Breast epithelium (tissue), 4 donors: ENCODE measurements around the gene CSF2. TPM values are rescaled to one million over a fixed set of nuclear protein-coding genes. Genes with fewer than 3 reads are reported as not detected.

Experiments
- DNase-seq, 2 donors: peaks; one replicate each; pipeline ENCODE4 v3.0.0-alpha.2; 2019; ENCODE audit warnings: low spot score in 2 of 2
- H3K27ac ChIP-seq, 2 donors: fragments of 200-600 bp; sonication (generic) in 1 of 2; one replicate each; pipeline ENCODE4 v1.5.1; 2016 to 2019; ENCODE audit warnings: mild to moderate bottlenecking in 1 of 2
- H3K27me3 ChIP-seq, 2 donors: fragments of 200-600 bp; sonication (generic) in 1 of 2; one replicate each; pipeline versions ENCODE4 v1.5.1 to v1.6.0; 2017 to 2019; ENCODE audit warnings: control low read depth in 1 of 2, mild to moderate bottlenecking in 1 of 2
- H3K36me3 ChIP-seq: fragments of 200-600 bp; one replicate; pipeline ENCODE4 v1.5.1; 2019
- H3K4me1 ChIP-seq, 2 donors: fragments of 200-600 bp; sonication (generic); one replicate each; pipeline ENCODE4 v1.5.1; 2016 to 2019; ENCODE audit warnings: control low read depth in 1 of 2
- H3K4me3 ChIP-seq, 3 donors: fragments of 200-600 bp; sonication (generic); 1 replicate in 2 of 3; 2 replicates in 1 of 3; pipeline ENCODE4 v1.5.1; 2016 to 2019; ENCODE audit warnings: mild to moderate bottlenecking in 3 of 3, moderate library complexity in 2 of 3
- H3K9me3 ChIP-seq, 2 donors: fragments of 200-600 bp; sonication (generic) in 1 of 2; one replicate each; pipeline ENCODE4 v1.5.1; 2016 to 2019; ENCODE audit warnings: control low read depth in 1 of 2
- POLR2A ChIP-seq: fragments of 450-650 bp; IDR thresholded peaks from one replicate; pipeline ENCODE4 v1.6.1; 2016; ENCODE audit warnings: antibody characterized with exemption, mild to moderate bottlenecking, moderate library complexity
- POLR2AphosphoS5 ChIP-seq, 3 donors: sonication (generic); formaldehyde crosslinking; IDR thresholded peaks; one replicate each; pipeline ENCODE4 v1.6.1; 2017; ENCODE audit warnings: antibody characterized with exemption in 3 of 3
- intact Hi-C: fragments of 100-400 bp; cut with DNase I; formaldehyde crosslinking; loops from one replicate; pipeline ENCODE4 v1.15.1; 2023; ENCODE audit warnings: low total_unique reads
- total RNA-seq, 3 donors: library from RNA; depleted of rRNA; stranded (reverse); fragments of >200 nt; gene quantifications; one replicate each; pipeline ENCODE4 v1.1.0, GENCODE V29; 2016
- TF ChIP-seq, protein P1 (sequence below), 3 donors: fragments of 450-650 bp; IDR thresholded peaks; one replicate each; pipeline ENCODE4 v1.5.1; 2016 to 2017; ENCODE audit warnings: antibody characterized with exemption in 3 of 3, mild to moderate bottlenecking in 3 of 3, moderate library complexity in 3 of 3

CSF2 gene
- total RNA-seq, 3 donors from 2014 or later = not detected

DNA sequence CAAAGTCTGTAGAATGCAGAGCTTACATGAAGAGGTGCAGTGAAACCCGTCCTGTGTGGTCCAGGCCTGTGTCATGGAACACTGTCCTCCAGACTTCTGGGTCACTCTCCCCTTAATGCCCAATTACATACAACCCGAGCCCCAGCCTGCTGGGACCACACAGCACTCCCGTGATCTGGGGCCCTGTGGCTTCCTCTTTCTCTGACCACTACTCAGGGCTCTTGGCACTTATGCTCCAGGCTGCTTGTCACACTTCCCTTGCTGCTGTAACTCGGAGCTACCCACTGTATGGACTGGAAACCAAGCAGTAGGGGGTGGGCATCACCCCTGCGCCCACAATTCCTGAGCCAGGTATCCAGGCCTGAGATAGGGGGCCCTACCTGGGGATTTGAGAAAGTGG, 23.5 kb upstream of the CSF2 start:
- H3K36me3 ChIP-seq = no peaks in the 10 kb centered on the region
- peak in 1 of 2 donors; percentile 36 for DNase-seq
- H3K4me1 ChIP-seq = no peaks in the 10 kb centered on the region
- TF ChIP-seq POLR2A (no peak), POLR2AphosphoS5 (IDR thresholded peaks at IDR 0.05) (no peak)
- TF ChIP-seq, protein P1, sequence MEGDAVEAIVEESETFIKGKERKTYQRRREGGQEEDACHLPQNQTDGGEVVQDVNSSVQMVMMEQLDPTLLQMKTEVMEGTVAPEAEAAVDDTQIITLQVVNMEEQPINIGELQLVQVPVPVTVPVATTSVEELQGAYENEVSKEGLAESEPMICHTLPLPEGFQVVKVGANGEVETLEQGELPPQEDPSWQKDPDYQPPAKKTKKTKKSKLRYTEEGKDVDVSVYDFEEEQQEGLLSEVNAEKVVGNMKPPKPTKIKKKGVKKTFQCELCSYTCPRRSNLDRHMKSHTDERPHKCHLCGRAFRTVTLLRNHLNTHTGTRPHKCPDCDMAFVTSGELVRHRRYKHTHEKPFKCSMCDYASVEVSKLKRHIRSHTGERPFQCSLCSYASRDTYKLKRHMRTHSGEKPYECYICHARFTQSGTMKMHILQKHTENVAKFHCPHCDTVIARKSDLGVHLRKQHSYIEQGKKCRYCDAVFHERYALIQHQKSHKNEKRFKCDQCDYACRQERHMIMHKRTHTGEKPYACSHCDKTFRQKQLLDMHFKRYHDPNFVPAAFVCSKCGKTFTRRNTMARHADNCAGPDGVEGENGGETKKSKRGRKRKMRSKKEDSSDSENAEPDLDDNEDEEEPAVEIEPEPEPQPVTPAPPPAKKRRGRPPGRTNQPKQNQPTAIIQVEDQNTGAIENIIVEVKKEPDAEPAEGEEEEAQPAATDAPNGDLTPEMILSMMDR (IDR thresholded peaks at IDR 0.05) = no peak
- no peak overlapping the region for H3K4me3 ChIP-seq
- H3K27ac ChIP-seq = no peak overlapping the region
- no peaks in the 10 kb centered on the region for H3K9me3 ChIP-seq
- intact Hi-C loops = no loop called here
- H3K27me3 ChIP-seq = no peaks in the 10 kb centered on the region

DNA sequence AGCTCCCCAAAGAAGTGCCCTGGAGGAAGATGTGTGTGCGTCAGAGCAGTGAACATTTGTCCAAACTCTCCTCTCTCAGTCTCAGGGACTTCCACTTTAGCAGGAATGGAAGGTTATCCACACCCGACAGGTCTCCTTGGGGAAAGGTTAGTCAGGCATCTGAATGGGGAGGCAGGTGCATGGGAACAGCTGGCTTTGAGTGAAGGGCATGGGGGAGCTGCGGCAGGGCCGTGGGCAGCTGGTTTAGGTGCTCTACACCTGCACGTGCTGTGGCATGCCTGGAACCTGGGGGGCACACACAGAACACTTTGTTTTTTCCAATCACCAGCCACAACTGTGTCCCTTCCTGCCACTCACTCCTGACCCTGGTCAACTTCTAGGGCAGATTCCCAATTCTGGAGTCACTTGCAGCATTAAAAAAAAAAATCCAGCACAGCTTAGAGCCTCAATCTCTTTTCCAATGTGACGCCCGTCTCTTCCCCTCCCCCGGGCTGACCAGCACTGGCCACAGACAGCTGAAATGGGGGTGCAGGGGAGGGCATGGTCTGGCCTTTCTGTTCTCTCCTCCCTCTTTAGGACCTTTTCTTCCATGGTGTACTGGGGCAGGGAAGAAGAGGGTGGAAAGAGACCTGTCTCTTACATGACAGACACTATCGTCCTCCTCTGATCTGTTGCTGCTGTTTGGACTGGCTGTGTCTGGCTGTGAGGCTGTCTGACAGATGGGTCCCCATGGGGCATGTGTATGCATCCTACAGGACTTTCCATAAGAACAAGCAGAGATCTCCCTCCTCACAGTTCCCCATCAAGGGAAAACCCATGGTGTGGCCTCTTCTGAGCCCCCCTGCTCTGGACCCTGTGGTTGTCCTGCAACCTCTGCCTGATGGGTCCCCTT, 22.7 kb upstream of the CSF2 start:
- Histone ChIP-seq H3K9me3 (no peaks in the 10 kb centered on the region), H3K27me3 (no peaks in the 10 kb centered on the region), H3K4me3 (no peak overlapping the region), H3K4me1 (no peaks in the 10 kb centered on the region), H3K36me3 (no peaks in the 10 kb centered on the region), H3K27ac (no peak overlapping the region)
- intact Hi-C loops = no loop called here
- no peak for DNase-seq
- TF ChIP-seq POLR2A (no peak), POLR2AphosphoS5 (IDR thresholded peaks at IDR 0.05) (no peak)
- TF ChIP-seq, protein P1 (IDR thresholded peaks at IDR 0.05) = no peak

DNA sequence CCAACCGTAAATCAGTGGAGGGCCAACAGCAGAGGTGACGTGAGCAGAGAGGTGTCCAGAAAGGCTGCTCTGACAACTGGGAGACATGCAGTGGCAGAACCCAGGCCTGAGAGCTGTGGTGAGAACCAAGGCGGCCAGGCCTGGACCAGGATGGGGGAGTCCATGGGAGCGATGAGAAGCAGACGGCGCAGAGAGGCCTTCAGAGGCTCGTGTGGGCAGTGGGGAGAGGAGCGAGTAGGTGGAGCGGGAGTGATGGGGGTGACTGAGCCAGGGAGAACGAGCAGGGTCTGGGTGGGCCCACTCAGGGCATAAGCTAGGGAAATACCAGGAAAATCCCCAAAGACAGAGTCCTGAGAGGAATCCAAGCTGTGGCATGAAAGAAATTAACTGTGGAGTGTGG, 21.1 kb upstream of the CSF2 start:
- intact Hi-C loops = no loop called here
- Histone ChIP-seq H3K4me1 (no peaks in the 10 kb centered on the region), H3K4me3 (no peak overlapping the region), H3K27ac (no peak overlapping the region), H3K27me3 (no peaks in the 10 kb centered on the region), H3K36me3 (no peaks in the 10 kb centered on the region), H3K9me3 (no peaks in the 10 kb centered on the region)
- no peak for TF ChIP-seq POLR2AphosphoS5 (IDR thresholded peaks at IDR 0.05)
- TF ChIP-seq POLR2A = no peak
- TF ChIP-seq, protein P1 (IDR thresholded peaks at IDR 0.05) = no peak
- DNase-seq = no peak

DNA sequence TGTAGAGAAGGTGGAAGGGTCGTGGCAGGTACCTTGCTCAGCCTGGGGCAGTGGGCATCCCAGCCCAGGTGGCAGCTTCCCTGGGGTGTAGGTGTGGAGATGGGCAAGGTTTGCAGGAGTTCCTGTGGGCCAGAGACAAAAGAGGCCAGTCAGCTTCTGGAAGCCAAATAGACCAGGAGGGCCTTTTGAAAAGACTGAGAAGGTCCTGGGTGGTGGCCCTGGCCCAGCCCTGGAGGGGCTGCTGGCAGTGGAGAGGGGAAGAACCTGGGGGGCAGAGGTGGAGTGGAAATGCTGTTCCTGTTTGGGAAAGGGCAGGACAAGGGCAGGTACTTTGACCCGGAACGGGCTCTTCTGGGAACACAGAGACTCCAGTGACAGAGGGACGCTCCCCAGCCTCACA, 20.1 kb upstream of the CSF2 start:
- intact Hi-C loops = no loop called here
- Histone ChIP-seq H3K36me3 (no peaks in the 10 kb centered on the region), H3K4me3 (no peak overlapping the region), H3K27me3 (no peaks in the 10 kb centered on the region), H3K27ac (no peak overlapping the region), H3K4me1 (no peaks in the 10 kb centered on the region), H3K9me3 (no peaks in the 10 kb centered on the region)
- TF ChIP-seq POLR2A (no peak), POLR2AphosphoS5 (IDR thresholded peaks at IDR 0.05) (no peak)
- TF ChIP-seq, protein P1 (IDR thresholded peaks at IDR 0.05) = no peak
- no peak for DNase-seq

DNA sequence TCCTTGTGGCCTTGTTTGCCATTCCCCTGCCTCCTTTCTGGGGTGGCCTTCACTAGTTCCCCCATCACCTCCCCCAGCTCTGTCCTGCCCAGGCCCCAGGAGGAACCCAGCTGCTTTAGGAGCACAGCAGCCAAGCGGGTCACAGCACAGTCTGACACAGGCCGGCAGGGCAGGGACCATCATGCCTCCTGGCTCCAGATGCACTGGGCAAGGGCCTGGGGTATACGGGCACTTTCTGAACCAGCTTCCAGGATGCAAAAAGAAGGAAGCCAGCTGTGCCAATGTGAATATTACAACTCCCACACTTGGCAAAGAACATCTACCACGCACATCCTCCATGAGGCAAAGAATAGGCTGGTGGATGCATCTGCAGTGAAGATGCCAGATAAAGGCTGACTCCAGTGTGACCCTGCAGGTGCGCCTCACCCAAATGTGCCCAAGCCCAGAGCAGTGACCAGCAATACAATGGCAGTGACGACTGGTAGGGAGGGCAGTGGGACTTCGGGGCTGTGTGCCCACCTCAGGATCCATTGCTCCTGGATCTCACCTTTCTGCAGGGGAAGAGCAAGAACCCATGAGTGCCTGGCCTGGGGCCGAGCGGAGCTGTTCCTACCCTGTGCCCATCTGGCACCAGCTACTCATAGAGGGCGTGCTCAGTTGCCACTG, 19.4 kb upstream of the CSF2 start:
- Histone ChIP-seq H3K36me3 (no peaks in the 10 kb centered on the region), H3K9me3 (no peaks in the 10 kb centered on the region), H3K27me3 (no peaks in the 10 kb centered on the region), H3K4me1 (no peaks in the 10 kb centered on the region), H3K4me3 (no peak overlapping the region), H3K27ac (no peak overlapping the region)
- TF ChIP-seq POLR2A = no peak
- TF ChIP-seq, protein P1 (IDR thresholded peaks at IDR 0.05) = no peak
- no peak for TF ChIP-seq POLR2AphosphoS5 (IDR thresholded peaks at IDR 0.05)
- peak in 1 of 2 donors; percentile 39 for DNase-seq
- intact Hi-C loops = no loop called here
